HG03039 (cell line): ENCODE measurements around the gene ALPG.
"Not testable (repeated sequence)": the region's sequence is repeated elsewhere in the genome, so short reads cannot be mapped to it uniquely, and the experiment has no call there.

Experiments
- ATAC-seq: cut with Tn5 transposase; IDR thresholded peaks from one replicate; pipeline ENCODE4 v1.9.1; 2021; ENCODE audit warnings: mild to moderate bottlenecking, moderate library complexity; ENCODE audit not compliant: unreplicated experiment

ALPG gene

GRCh38 chr2:232438951-232439757, 32.5 kb downstream of the ALPG start:
- ATAC-seq = no peak

- ATAC-seq = no peak
Measured at GRCh38 chr2:232439758-232440135, 33.1 kb downstream of the ALPG start.

GRCh38 chr2:232440220-232441018, 33.8 kb downstream of the ALPG start:
- ATAC-seq = peak; percentile 57

- no peak for ATAC-seq
Measured at GRCh38 chr2:232441147-232441651, 34.6 kb downstream of the ALPG start.

GRCh38 chr2:232441922-232442321, 35.3 kb downstream of the ALPG start:
- not testable (repeated sequence) for ATAC-seq

GRCh38 chr2:232442431-232442830, 35.8 kb downstream of the ALPG start:
- ATAC-seq = not testable (repeated sequence)

GRCh38 chr2:232443047-232443446, 36.4 kb downstream of the ALPG start:
- ATAC-seq = not testable (repeated sequence)

- ATAC-seq = not testable (repeated sequence)
Measured at GRCh38 chr2:232443669-232444408, 37.2 kb downstream of the ALPG start.

- ATAC-seq = no peak
Measured at GRCh38 chr2:232444409-232445148, 37.9 kb downstream of the ALPG start.

GRCh38 chr2:232445149-232445885, 38.7 kb downstream of the ALPG start:
- not testable (repeated sequence) for ATAC-seq

- ATAC-seq = not testable (repeated sequence)
Measured at GRCh38 chr2:232446266-232446777, 39.7 kb downstream of the ALPG start.

- ATAC-seq = no peak
Measured at GRCh38 chr2:232447091-232447620, 40.5 kb downstream of the ALPG start.

- ATAC-seq = no peak
Measured at GRCh38 chr2:232447638-232448303, 41.1 kb downstream of the ALPG start.

- no peak for ATAC-seq
Measured at GRCh38 chr2:232448304-232448690, 41.7 kb downstream of the ALPG start.

GRCh38 chr2:232449964-232450363, 43.3 kb downstream of the ALPG start:
- ATAC-seq = no peak

- ATAC-seq = not testable (repeated sequence)
Measured at GRCh38 chr2:232451645-232452044, 45.0 kb downstream of the ALPG start.

GRCh38 chr2:232454630-232455029, 48.0 kb downstream of the ALPG start:
- no peak for ATAC-seq

GRCh38 chr2:232455426-232456255, 49.0 kb downstream of the ALPG start, which contains the start of gene ALPI:
ALPI (plus strand) TSS chr2:232456153; CDS start chr2:232456200, 47 bp downstream.
- no peak for ATAC-seq
